MM.1S (cell line): ENCODE data around the gene TFPI.
"Not testable (repeated sequence)": the region's sequence is repeated elsewhere in the genome, so short reads cannot be mapped to it uniquely, and the experiment has no call there.

Source experiments
- DNase-seq: peaks from one replicate; pipeline ENCODE4 v3.0.0-alpha.2; 2015
- H2AFZ ChIP-seq: fragments of 300-600 bp; sonication (generic); 2 replicates; pipeline ENCODE4 v1.6.0; 2016; ENCODE audit warnings: antibody characterized with exemption, low read length
- H3F3A ChIP-seq: fragments of 300-600 bp; sonication (generic); 2 replicates; pipeline ENCODE4 v1.6.1; 2016; ENCODE audit warnings: mild to moderate bottlenecking, antibody characterized with exemption, low read length, moderate library complexity, mixed read lengths; ENCODE audit not compliant: insufficient read depth
- H3K27ac ChIP-seq: fragments of 300-600 bp; sonication (generic); 2 replicates; pipeline ENCODE4 v1.5.1; 2016; ENCODE audit warnings: mild to moderate bottlenecking, low read length
- H3K27me3 ChIP-seq: fragments of 300-600 bp; sonication (generic); replicated peaks from 2 replicates; pipeline ENCODE4 v1.6.0; 2016; ENCODE audit warnings: low read length; ENCODE audit not compliant: insufficient read depth
- H3K36me3 ChIP-seq: fragments of 300-600 bp; sonication (generic); replicated peaks from 2 replicates; pipeline ENCODE4 v1.6.1; 2016; ENCODE audit warnings: mild to moderate bottlenecking, low read length, mixed read lengths; ENCODE audit not compliant: insufficient read depth
- H3K4me1 ChIP-seq: fragments of 300-600 bp; sonication (generic); 2 replicates; pipeline ENCODE4 v1.6.1; 2016; ENCODE audit warnings: low read length, mixed read lengths
- H3K4me2 ChIP-seq: fragments of 300-600 bp; sonication (generic); 2 replicates; pipeline ENCODE4 v1.6.0; 2016; ENCODE audit warnings: low read depth, low read length
- H3K4me3 ChIP-seq: fragments of 300-600 bp; sonication (generic); 2 replicates; pipeline ENCODE4 v1.5.1; 2016; ENCODE audit warnings: low read length, mixed read lengths
- H3K79me2 ChIP-seq: fragments of 300-600 bp; sonication (generic); 2 replicates; pipeline ENCODE4 v1.6.1; 2016; ENCODE audit warnings: mixed run types, low read length, mixed read lengths
- H3K9ac ChIP-seq: fragments of 300-600 bp; sonication (generic); 2 replicates; pipeline ENCODE4 v1.6.1; 2016; ENCODE audit warnings: low read length, mixed read lengths
- H3K9me2 ChIP-seq: fragments of 300-600 bp; sonication (generic); replicated peaks from 2 replicates; pipeline ENCODE4 v1.6.1; 2016; ENCODE audit warnings: mild to moderate bottlenecking, low read length, mixed read lengths; ENCODE audit not compliant: insufficient read depth
- H3K9me3 ChIP-seq: fragments of 300-600 bp; sonication (generic); replicated peaks from 2 replicates; pipeline ENCODE4 v1.6.1; 2016; ENCODE audit warnings: mild to moderate bottlenecking, low read length, mixed read lengths; ENCODE audit not compliant: insufficient read depth
- H4K20me1 ChIP-seq: fragments of 300-600 bp; sonication (generic); 2 replicates; pipeline ENCODE4 v1.6.1; 2016; ENCODE audit warnings: mild to moderate bottlenecking, low read length, moderate library complexity, mixed read lengths; ENCODE audit not compliant: insufficient read depth
- EZH2 ChIP-seq: fragments of 300-600 bp; sonication (generic); optimal IDR thresholded peaks from 2 replicates; pipeline ENCODE3; 2017; ENCODE audit warnings: low read depth, mild to moderate bottlenecking, antibody characterized with exemption, low read length, mixed read lengths
- EZH2phosphoT487 ChIP-seq: fragments of 300-600 bp; sonication (generic); IDR thresholded peaks from 2 replicates; pipeline ENCODE4 v1.6.1; 2018; ENCODE audit warnings: antibody characterized with exemption, low read length
- TF ChIP-seq, protein P1 (sequence below): fragments of 300-600 bp; sonication (generic); IDR thresholded peaks from 2 replicates; pipeline ENCODE4 v1.5.1; 2016; ENCODE audit warnings: antibody characterized with exemption, low read length, mixed read lengths

The TFPI gene

DNA sequence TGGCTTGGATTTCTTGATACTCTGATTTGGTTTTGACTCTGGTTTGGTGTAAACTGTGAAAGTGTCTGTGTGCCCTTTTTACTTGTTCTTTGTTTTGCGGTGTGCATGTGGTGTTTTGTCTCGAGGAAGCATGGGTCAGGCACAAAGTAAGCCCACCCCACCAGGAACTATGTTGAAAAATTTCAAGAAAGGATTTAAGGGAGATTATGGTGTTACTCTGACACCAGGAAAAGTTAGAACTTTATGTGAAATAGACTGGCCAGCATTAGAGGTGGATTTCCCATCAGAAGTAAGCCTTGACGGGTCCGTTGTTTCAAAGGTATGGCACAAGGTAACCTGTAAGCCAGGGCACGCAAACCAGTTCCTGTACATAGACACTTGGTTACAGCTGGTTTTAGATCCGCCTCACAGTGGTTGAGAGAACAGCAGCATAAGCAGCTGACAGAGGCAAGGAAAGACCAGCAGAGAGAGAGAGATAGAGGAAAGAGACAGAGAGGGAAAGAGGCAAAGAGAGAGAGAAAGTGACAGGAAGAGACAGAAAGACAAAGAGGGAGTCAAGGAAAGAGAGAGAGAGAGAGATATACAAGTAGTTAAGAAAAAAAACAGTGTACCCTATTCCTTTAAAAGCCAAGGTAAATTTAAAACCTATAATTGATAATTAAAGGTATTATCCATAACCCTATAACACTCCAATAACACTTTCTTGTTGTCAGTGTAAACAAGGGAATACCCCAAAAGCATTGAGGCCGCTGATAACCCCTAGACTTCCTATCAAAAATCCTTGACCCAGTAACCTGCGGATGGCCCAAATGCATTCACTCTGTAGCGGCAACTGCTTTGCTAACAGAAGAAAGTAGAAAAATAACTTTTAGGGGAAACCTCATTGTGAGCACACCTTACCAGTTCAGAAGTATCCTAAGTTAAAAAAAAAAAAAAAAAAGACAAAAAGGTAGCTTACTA is 42.6 kb downstream of the TFPI start:
- Histone ChIP-seq H2AFZ (no peak overlapping the region), H3K9me2 (no peaks in the 10 kb centered on the region), H3K4me2 (no peak overlapping the region), H3K27me3 (no peaks in the 10 kb centered on the region), H3K36me3 (no peaks in the 10 kb centered on the region), H3K79me2 (no peaks in the 10 kb centered on the region), H3K9me3 (no peaks in the 10 kb centered on the region), H3K4me1 (no peaks in the 10 kb centered on the region), H3K9ac (no peak overlapping the region), H3K27ac (no peak overlapping the region), H3K4me3 (no peak overlapping the region), H3F3A (no peaks in the 10 kb centered on the region), H4K20me1 (no peaks in the 10 kb centered on the region)
- TF ChIP-seq, protein P1, sequence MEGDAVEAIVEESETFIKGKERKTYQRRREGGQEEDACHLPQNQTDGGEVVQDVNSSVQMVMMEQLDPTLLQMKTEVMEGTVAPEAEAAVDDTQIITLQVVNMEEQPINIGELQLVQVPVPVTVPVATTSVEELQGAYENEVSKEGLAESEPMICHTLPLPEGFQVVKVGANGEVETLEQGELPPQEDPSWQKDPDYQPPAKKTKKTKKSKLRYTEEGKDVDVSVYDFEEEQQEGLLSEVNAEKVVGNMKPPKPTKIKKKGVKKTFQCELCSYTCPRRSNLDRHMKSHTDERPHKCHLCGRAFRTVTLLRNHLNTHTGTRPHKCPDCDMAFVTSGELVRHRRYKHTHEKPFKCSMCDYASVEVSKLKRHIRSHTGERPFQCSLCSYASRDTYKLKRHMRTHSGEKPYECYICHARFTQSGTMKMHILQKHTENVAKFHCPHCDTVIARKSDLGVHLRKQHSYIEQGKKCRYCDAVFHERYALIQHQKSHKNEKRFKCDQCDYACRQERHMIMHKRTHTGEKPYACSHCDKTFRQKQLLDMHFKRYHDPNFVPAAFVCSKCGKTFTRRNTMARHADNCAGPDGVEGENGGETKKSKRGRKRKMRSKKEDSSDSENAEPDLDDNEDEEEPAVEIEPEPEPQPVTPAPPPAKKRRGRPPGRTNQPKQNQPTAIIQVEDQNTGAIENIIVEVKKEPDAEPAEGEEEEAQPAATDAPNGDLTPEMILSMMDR, result no peak
- TF ChIP-seq EZH2phosphoT487 (no peak), EZH2 (no peak)
- DNase-seq, result no peak

DNA sequence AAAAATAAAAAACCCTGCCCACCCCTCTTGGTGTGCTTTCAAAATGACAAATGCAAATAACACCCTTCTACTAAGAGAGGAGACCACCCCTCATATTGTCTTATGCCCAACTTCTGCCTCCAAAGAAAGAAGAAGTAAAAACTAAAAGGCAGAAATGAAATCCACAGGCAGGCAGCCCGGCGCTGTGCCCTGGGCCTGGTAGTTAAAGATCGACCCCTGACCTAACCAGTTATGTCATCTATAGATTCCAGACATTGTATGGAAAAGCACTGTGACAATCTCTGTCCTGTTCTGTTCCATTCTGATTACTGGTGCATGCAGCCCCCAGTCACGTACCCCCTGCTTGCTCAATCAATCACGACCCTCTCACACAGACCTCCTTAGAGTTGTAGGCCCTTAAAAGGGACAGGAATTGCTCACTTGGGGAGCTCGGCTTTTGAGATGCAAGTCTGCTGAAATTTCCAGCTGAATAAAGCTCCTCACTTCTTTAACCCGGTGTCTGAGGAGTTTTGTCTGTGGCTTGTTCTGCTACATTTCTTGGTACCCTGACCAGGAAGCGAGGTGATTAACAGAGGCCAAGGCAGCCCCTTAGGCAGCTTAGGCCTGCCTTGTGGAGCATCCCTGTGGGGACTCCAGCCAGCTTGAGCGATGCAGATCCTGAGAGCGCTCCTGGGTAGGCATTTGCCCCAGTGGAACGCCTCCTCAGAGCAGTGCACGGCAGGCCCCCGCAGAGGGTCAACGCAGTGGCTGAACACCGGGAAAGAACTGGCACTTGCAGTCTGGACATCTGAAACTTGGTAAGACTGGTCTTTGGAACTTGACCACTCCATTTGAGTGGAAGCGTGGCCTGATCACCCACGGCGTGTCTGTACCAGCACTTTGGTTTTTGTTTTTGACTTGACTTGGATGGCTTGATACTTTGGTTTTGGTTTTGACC is 43.5 kb downstream of the TFPI start:
- H3K4me1 ChIP-seq, H3K9me2 ChIP-seq, H3K79me2 ChIP-seq, H3F3A ChIP-seq, H2AFZ ChIP-seq, H3K9me3 ChIP-seq, H3K27me3 ChIP-seq, H3K4me2 ChIP-seq, H3K36me3 ChIP-seq, H3K4me3 ChIP-seq, H3K9ac ChIP-seq, H3K27ac ChIP-seq, H4K20me1 ChIP-seq, DNase-seq: not testable (repeated sequence)

DNA sequence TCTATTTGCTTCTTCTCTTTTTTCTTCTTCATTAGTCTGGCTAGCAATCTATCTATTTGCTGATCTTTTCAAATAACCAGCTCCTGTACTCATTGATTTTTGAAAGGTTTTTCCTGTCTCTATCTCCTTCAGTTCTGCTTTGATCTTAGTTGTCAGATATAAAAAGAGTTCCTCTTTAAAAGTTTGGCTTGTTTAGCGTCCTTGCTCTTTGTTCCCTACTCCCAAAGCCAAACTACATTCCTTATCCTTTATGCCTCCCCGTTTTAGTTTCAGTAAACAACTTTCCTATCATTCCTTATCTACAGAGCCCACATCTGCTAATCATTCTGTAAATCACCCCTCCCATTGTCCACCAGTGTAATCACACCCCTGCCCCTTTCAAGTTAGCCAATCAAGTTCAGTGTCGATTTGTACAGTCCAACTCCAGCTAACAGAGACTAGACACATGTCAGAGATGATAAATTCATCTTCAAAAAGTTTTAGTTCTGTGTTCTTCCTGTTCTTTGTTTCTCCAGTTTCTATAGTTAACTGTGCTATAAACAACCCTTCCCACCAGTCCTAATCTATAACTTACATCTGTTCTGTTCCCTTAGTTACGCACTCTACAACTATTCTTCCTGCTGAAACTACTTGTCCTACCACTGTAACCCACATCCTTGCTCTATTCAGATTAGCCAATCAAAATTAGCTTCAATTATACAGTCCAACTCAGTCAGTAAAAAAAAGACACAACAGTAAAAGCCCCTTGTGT is 44.4 kb downstream of the TFPI start:
- no peaks in the 10 kb centered on the region for H4K20me1 ChIP-seq
- H3K4me3 ChIP-seq, result no peak overlapping the region
- no peak overlapping the region for H3K4me2 ChIP-seq
- no peaks in the 10 kb centered on the region for H3K4me1 ChIP-seq
- H3K79me2 ChIP-seq, result no peaks in the 10 kb centered on the region
- H3K9ac ChIP-seq, result no peak overlapping the region
- TF ChIP-seq, protein P1, result no peak
- no peak for TF ChIP-seq EZH2phosphoT487
- no peak for TF ChIP-seq EZH2
- peak overlapping the region; percentile 9; the same call in 1 of the 2 replicates for H2AFZ ChIP-seq
- no peaks in the 10 kb centered on the region for H3F3A ChIP-seq
- peak; percentile 15 for DNase-seq
- H3K27me3 ChIP-seq, result no peaks in the 10 kb centered on the region
- H3K36me3 ChIP-seq, result no peaks in the 10 kb centered on the region
- H3K27ac ChIP-seq, result no peak overlapping the region
- no peaks in the 10 kb centered on the region for H3K9me3 ChIP-seq
- no peaks in the 10 kb centered on the region for H3K9me2 ChIP-seq
